NK-92 treated with Interleukin-12 subunit alpha and Interleukin-12 subunit beta, amount 100 ng/mL, for 24 hours (cell line): ENCODE measurements around the gene AEN.
"Not testable (repeated sequence)": the region's sequence is repeated elsewhere in the genome, so short reads cannot be mapped to it uniquely, and the experiment has no call there.

ENCODE experiments used
- DNase-seq: peaks from one replicate; lab custom pipeline; 2025; lab: John Stamatoyannopoulos, UW

Gene AEN

GRCh38 chr15:88630798-88631463, 9.8 kb downstream of the AEN start:
- DNase-seq, result no peak

- no peak for DNase-seq
Observed at GRCh38 chr15:88631464-88632028, 10.4 kb downstream of the AEN start.

DNA sequence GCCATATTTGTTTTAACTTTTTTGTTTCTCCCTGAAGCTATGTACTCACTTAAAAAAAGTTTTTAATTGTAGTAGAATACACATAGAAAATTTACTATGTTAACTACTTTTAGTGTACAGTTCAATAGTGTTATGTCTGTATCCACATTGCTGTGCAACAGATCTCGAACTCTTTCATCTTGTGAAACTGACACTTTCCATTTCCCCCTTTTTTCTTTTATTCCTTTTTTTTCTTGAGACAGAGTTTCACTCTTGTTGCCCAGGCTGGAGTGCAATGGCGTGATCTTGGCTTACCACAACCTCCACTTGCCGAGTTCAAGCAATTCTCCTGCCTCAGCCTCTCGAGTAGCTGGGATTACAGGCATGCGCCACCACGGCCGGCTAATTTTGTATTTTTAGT, 11.7 kb downstream of the AEN start:
- not testable (repeated sequence) for DNase-seq

DNA sequence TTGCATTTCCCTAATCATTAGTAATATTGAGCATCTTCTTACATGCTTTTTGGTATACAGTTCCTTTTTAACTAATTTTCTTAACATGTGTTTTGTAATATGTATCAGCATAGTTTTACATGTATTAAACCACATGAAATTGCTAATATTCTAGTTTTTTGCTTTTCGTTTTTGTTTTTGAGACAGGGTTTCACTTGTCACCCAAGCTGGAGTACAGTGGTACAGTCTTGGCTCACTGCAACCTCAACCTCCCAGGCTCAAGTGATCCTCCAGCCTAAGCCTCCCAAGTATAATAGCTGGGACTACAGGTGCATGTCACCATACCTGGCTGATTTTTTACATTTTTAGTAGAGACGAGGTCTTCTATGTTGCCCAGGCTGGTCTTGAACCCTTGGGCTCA, 13.3 kb downstream of the AEN start:
- no peak for DNase-seq

DNA sequence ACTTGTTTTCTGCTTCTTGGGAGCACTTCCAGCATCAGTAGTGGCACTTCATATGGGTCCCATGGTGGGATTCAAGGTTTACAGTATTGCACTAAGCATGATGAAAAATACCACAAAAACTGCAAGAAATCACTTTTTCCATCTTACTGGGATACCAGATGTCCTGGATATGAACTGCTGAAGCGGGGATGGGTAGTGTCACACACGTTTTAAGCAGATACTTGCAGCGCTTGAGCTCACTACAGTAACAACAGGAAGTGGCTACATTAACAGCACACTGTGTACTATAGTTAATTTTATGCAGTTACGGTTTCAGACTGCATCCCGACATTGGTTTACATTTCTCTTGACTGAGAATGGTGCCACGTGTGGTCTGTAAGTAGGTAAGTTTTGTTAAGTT, 14.2 kb downstream of the AEN start:
- DNase-seq, result peak; percentile 16

DNA sequence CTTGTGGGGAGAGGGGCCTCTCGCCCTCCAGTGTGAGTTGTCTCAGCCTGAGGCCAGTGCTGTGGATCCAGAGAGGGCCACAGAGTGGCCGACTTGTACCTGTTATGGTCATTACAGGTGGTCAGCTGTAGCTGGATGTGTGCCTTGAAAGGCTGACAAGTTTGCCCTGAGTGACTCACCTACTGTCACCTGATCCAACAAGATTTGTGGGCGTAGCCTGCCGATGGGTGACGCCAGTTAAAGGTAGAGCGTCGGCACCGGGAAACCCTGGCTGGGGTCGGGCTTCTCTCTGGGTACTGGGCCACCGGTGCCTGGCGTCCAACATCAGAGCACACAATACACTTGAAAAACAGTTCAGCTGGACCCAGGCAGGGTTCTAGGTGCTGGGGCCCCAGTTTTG, 14.9 kb downstream of the AEN start:
- no peak for DNase-seq

DNA sequence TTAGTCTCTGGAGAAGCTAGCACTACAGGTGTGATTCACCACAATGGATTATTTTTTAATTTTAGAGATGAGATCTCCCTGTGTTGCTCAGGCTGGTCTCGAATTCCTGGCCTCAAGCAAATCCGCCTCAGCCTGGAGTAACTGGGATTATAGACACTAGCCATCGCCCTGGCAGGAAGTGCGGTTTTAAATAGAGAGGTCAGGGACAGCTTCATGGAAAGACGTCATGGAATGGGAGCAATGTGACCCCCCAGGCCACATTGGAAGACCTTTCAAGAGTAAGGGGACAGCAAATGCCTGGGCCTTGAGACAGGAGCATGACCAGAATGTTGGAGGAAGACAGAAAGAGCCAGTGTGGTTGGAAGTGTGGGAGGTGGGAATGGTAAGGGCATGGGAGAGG, 15.5 kb downstream of the AEN start:
- DNase-seq, result no peak

DNA sequence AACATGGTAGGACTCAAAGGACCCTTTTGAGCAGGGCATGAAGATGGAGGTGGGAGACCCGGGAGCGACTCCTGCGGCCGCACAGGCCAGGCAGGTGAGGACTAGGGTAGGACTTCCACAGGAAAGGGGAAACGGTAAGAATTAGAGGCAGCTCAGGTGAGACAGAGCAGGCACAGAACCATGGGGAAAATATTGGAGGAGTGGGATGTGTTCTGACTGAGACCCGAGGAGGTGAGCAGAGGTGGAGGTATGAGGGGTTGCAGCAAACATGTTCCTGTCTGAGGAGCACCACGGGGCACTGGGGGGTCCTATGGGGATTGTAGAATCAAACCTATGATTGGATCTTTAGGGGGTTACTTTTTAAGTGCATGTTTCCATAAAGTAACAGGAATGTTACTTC, 16.3 kb downstream of the AEN start:
- DNase-seq, result no peak

DNA sequence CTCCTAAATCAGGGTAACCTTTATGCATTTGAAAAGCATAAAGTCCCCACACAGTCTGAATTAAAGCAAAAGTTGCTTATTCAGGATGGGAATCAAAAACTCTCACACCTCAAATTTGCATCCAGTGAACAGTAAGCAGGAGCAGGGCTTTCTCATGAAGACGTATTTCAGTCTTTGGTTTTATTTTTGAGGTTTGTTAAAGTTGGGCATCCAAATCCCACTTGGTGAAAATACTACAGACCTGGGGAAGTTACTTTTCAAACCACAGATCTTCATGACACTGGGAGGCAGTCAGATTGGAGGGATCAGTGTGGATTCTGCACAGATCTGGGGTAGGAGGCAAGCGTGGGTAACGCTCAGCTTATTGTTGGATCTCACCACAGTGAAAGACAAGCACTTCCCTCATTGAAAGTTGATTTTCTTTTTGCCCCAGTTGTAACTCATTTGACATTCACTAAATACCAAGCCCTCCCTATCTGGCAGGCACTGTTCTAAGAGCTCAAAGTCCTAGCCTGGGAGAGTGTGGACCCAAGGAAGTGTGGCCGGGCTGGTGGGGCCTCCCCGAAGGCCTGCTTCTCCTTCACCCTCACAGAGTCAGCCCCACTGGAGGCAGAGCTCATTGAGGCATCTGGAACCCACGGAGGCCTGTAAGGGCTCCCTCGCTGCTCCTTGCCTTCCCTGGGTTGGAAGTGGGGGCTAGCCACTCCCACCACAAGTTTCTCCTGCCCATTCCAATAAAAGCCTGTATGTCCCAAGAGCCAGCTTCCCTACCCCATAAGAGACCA, 16.9 kb downstream of the AEN start:
- DNase-seq, result no peak

- peak; percentile 96 for DNase-seq
Observed at GRCh38 chr15:88638626-88639372, 17.7 kb downstream of the AEN start, which contains the start of gene ISG20. ISG20 (plus strand) TSS chr15:88639016; CDS start chr15:88639367, 351 bp downstream.

GRCh38 chr15:88641959-88642452, 20.9 kb downstream of the AEN start:
- DNase-seq, result no peak

DNA sequence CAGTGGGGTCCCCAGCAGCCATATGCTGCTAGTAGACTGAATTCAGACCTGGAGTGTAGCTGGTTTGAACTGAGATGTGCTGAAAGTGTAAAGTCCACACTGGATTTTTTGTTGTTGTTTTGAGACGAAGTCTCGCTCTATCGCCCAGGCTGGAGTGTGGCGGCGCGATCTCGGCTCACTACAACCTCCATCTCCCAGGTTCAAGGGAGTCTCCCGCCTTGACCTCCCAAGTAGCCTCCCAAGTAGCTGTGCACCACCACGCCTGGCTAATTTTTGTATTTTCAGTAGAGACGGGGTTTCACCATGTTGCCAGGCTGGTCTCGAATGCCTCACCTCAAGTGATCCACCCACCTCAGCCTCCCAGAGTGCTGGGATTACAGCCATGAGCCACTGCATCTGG, 21.4 kb downstream of the AEN start:
- not testable (repeated sequence) for DNase-seq

- DNase-seq, result no peak
Observed at GRCh38 chr15:88644741-88645140, 23.6 kb downstream of the AEN start.

DNA sequence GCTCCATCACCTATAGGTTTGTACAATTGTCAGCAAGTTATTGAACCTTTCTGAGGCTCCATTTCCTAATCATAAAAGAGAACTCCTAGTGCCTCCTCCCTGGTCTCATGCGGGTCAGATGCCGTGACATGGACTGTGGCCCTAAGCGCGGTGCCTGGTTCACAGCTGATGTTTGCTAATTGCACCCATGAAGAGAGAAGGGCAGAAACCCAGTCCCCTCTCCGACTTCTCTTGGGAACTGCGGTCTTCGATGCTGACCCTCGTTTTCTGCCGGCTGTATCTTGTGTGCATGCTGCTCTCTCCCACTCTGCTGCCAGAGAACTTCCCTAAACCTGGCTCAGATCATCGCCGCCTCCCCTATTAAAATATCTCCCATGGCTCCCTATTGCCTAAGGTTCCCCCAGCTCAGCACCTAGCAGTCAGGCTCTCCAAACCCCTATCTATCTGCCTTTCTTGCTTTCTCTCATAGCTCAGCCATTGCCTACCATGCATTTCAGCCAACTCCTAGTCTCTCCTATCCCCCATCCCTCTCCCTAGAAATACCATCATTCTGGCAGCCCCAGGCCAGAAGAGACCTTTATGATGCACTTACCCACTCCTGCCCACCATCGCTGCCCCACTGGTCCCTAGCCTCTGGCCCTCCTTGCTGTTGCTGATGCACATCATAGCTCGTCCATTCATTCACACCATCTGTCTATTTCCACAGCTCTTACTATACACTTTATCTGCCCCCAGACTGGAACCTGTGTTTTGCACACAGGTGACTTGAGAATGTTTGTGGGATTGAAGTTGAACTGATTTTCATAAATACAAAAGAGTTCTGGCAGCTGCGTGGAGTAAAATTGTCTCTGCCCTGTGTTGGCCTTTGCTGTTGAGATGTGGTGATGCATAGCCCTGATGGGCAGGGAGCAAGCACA, 24.3 kb downstream of the AEN start:
- DNase-seq, result no peak

GRCh38 chr15:88646088-88646405, 24.9 kb downstream of the AEN start:
- no peak for DNase-seq

- DNase-seq, result no peak
Observed at GRCh38 chr15:88646951-88647350, 25.8 kb downstream of the AEN start.

DNA sequence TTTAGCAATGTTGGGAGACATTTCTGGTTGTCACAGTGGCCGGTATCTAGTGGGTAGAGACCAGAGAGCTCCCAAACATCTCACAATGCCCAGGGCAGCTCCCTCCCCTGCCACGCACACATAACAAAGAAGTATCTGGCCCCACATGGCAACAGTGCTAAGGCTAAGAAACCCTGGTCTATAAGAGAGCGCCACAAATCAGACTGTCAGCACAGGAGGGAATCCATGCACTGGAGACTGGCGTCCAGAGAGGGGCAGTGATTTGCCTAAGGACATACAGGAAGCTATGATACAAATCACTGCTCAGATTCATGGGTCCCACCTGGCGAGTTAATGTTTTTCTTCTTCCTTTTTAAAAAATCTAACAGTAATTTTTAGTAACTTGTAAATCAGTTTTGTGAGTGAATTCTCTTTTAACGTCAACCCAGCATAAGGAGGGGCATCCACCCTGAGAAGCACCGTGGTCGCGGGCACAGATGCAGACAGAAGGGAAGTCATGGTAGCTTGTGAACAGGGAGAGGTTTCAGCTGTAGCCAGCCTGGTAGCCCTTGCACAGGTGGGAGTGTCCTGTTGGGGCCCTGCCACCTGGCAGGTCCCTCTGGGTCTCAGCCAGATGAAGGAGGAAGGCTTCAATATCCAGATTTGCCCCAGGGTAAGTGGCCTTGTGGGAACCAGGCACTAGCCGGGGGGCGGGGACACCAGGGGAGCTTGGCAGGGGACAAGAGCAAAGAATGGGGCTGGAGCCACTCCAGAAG, 26.4 kb downstream of the AEN start:
- no peak for DNase-seq

DNA sequence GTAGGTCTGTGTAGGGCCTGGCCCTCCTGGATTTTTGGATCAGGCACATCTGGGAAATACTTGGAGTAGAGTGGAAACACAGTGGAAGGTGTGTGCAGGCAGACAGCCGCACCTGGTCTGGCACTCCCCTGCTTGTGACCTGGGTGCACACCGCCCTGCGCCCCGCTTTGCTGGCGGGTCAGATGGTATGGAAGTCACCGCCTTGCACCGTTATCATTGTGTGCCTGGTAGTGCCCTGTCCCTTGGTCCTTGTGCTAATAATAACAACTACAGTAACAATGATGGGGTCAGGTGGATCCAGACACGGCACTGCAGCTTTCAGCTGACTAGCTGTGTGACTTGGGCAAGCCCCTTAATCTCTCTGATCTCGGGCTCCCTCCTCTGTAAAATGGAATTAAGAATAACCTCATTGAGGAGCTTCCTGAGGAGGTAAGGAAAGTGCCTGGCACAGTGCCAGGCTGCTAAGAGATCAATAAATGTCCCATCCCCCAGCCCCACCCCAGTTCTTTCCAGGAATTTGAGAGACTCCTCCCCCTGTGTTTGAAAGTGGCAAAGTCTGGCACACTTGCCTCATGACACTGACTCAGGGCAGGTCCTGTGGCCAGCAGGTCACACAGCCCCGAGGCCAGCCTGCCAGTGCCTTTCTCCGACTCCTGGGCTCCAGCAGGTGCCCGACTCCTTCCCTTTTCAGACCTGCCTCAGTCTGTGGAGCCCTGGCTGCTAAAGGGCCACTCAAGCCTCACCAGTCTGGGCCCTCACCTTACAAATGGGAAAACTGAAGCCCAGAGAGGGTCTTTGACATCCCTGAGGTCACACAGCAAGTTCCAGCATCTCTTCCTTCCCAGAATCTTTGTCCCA, 27.4 kb downstream of the AEN start:
- no peak for DNase-seq

DNA sequence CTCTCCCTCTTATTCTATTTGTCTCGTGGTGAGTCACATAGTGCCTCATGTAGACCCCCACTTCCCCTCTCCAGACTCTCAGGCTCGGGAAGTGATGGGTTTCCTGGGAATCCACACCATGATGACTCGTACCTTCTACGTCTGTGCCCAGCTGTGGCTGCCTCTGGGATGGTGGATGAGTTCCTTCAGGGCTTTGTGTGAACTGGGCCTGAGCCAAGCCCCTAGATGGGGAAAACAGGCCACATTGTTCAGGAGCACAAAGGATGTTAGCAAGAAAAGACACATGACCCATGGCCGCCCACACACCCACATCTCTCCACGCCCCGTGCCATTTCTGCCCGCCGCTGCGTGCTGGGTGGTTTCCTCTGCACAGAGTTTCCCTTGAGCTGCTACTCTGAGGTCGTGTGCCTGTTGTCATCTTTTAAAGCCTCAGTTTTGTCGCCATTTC, 28.2 kb downstream of the AEN start:
- DNase-seq, result no peak
